ENCODE data around the gene ZNF664.

DNA sequence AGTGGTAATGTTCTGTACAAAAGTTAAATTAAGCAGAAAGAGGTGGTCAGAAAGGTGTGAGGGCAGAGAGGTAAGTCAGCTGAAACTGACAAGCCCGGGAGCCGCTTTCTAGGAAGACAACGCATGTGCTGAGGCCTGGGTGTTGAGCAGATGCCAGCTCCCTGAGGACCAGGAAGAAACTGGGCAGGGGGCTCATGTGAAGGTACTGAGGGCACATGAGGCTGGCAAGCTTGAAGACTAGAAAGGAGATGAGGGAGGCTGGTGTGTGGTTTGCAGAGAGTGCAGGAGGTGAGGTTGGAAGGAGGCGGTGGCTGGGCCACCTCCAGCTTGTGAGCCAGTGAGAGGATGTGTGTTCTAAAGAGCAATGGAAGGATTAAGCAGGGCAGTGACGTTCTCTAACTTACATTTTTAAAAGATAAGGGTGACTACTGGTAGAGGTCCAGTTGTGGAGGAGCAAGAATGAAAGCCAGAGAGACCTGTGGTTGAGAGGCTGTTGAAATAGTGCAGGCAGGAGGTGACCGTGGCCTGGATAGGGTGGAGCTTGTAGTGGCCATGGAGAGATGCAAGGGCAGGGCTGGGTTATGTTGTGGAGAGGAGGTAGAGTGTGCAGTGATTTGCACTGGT lies 29.1 kb downstream of the ZNF664 start:
- TF ChIP-seq, protein P1, sequence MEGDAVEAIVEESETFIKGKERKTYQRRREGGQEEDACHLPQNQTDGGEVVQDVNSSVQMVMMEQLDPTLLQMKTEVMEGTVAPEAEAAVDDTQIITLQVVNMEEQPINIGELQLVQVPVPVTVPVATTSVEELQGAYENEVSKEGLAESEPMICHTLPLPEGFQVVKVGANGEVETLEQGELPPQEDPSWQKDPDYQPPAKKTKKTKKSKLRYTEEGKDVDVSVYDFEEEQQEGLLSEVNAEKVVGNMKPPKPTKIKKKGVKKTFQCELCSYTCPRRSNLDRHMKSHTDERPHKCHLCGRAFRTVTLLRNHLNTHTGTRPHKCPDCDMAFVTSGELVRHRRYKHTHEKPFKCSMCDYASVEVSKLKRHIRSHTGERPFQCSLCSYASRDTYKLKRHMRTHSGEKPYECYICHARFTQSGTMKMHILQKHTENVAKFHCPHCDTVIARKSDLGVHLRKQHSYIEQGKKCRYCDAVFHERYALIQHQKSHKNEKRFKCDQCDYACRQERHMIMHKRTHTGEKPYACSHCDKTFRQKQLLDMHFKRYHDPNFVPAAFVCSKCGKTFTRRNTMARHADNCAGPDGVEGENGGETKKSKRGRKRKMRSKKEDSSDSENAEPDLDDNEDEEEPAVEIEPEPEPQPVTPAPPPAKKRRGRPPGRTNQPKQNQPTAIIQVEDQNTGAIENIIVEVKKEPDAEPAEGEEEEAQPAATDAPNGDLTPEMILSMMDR (conservative IDR thresholded peaks at IDR 0.05; ENCODE audit: low read length) = no peak
- TF ChIP-seq EZH2phosphoT487 (IDR thresholded peaks at IDR 0.05; ENCODE audit: borderline replicate concordance, low read depth, low read length) = no peak
